Muscle layer of duodenum (tissue), 2 donors: ENCODE results near the gene DENND6B.

Experiments
- H3K27ac ChIP-seq: one replicate; pipeline ENCODE4 v1.7.0; 2013; ENCODE audit warnings: mild to moderate bottlenecking, low read length
- H3K27me3 ChIP-seq: one replicate; pipeline ENCODE4 v1.7.0; 2013; ENCODE audit warnings: low read depth, mild to moderate bottlenecking, control low read depth, low read length
- H3K36me3 ChIP-seq, 2 donors: one replicate each; pipeline ENCODE4 v1.7.0; 2013; ENCODE audit warnings: low read length in 2 of 2, control low read depth in 1 of 2, mild to moderate bottlenecking in 1 of 2; ENCODE audit not compliant: insufficient read depth in 2 of 2, control insufficient read depth in 1 of 2
- H3K4me1 ChIP-seq, 2 donors: one replicate each; pipeline ENCODE4 v1.7.0; 2013; ENCODE audit warnings: low read length in 2 of 2, mild to moderate bottlenecking in 2 of 2, control low read depth in 1 of 2, moderate library complexity in 1 of 2; ENCODE audit not compliant: insufficient read depth in 2 of 2, control insufficient read depth in 1 of 2
- H3K4me3 ChIP-seq, 2 donors: one replicate each; pipeline ENCODE4 v1.7.0; 2013; ENCODE audit warnings: low read length in 2 of 2, low read depth in 1 of 2, mild to moderate bottlenecking in 1 of 2
- H3K9me3 ChIP-seq, 2 donors: one replicate each; pipeline ENCODE4 v1.7.0; 2013; ENCODE audit warnings: low read length in 2 of 2, control low read depth in 1 of 2, mild to moderate bottlenecking in 1 of 2; ENCODE audit not compliant: control insufficient read depth in 1 of 2
- donor health status: healthy.

Gene DENND6B

GRCh38 chr22:50319503-50319951 is 7.3 kb downstream of the DENND6B start:
- H3K27me3 ChIP-seq: no peaks in the 10 kb centered on the region
- H3K4me3 ChIP-seq: no peak overlapping the region
- H3K36me3 ChIP-seq: no peaks in the 10 kb centered on the region
- H3K9me3 ChIP-seq: no peaks in the 10 kb centered on the region
- H3K27ac ChIP-seq: no peak overlapping the region
- no peaks in the 10 kb centered on the region for H3K4me1 ChIP-seq

- H3K36me3 ChIP-seq: no peaks in the 10 kb centered on the region
- no peak overlapping the region for H3K4me3 ChIP-seq
- H3K9me3 ChIP-seq: no peaks in the 10 kb centered on the region
- no peak overlapping the region for H3K27ac ChIP-seq
- H3K27me3 ChIP-seq: no peaks in the 10 kb centered on the region
- no peaks in the 10 kb centered on the region for H3K4me1 ChIP-seq
These were observed 8.0 kb downstream of the DENND6B start for GRCh38 chr22:50318698-50319411.

GRCh38 chr22:50318356-50318697 is 8.5 kb downstream of the DENND6B start:
- no peaks in the 10 kb centered on the region for H3K9me3 ChIP-seq
- no peaks in the 10 kb centered on the region for H3K27me3 ChIP-seq
- no peak overlapping the region for H3K4me3 ChIP-seq
- H3K4me1 ChIP-seq: no peaks in the 10 kb centered on the region
- no peak overlapping the region for H3K27ac ChIP-seq
- no peaks in the 10 kb centered on the region for H3K36me3 ChIP-seq

- no peaks in the 10 kb centered on the region for H3K36me3 ChIP-seq
- no peaks in the 10 kb centered on the region for H3K4me1 ChIP-seq
- no peak overlapping the region for H3K4me3 ChIP-seq
- H3K27me3 ChIP-seq: no peaks in the 10 kb centered on the region
- H3K27ac ChIP-seq: no peak overlapping the region
- H3K9me3 ChIP-seq: no peaks in the 10 kb centered on the region
These were observed 9.1 kb downstream of the DENND6B start for GRCh38 chr22:50317674-50318073.

GRCh38 chr22:50317178-50317577 is 9.6 kb downstream of the DENND6B start:
- H3K9me3 ChIP-seq: no peaks in the 10 kb centered on the region
- H3K36me3 ChIP-seq: no peaks in the 10 kb centered on the region
- H3K27me3 ChIP-seq: no peaks in the 10 kb centered on the region
- H3K4me1 ChIP-seq: no peaks in the 10 kb centered on the region
- no peak overlapping the region for H3K4me3 ChIP-seq
- H3K27ac ChIP-seq: no peak overlapping the region

- no peaks in the 10 kb centered on the region for H3K9me3 ChIP-seq
- H3K4me1 ChIP-seq: no peaks in the 10 kb centered on the region
- no peaks in the 10 kb centered on the region for H3K27me3 ChIP-seq
- no peaks in the 10 kb centered on the region for H3K36me3 ChIP-seq
- H3K4me3 ChIP-seq: no peak overlapping the region
- no peak overlapping the region for H3K27ac ChIP-seq
These were observed 10.4 kb downstream of the DENND6B start for GRCh38 chr22:50316114-50317065.

- no peak overlapping the region for H3K4me3 ChIP-seq
- no peak overlapping the region for H3K27ac ChIP-seq
- no peaks in the 10 kb centered on the region for H3K27me3 ChIP-seq
- H3K4me1 ChIP-seq: no peaks in the 10 kb centered on the region
- H3K36me3 ChIP-seq: no peaks in the 10 kb centered on the region
- H3K9me3 ChIP-seq: no peaks in the 10 kb centered on the region
These were observed 11.3 kb downstream of the DENND6B start for GRCh38 chr22:50315289-50316113.

GRCh38 chr22:50314455-50315288 is 12.1 kb downstream of the DENND6B start:
- Histone ChIP-seq H3K27me3 (no peaks in the 10 kb centered on the region), H3K9me3 (no peaks in the 10 kb centered on the region), H3K4me1 (no peaks in the 10 kb centered on the region), H3K36me3 (no peaks in the 10 kb centered on the region), H3K27ac (no peak overlapping the region), H3K4me3 (no peak overlapping the region)

GRCh38 chr22:50314081-50314454 is 12.7 kb downstream of the DENND6B start:
- no peaks in the 10 kb centered on the region for H3K27me3 ChIP-seq
- no peaks in the 10 kb centered on the region for H3K9me3 ChIP-seq
- peaks cover 0 to 6% of the 10 kb centered on the region in 2 donors for H3K4me1 ChIP-seq
- H3K36me3 ChIP-seq: no peaks in the 10 kb centered on the region
- H3K4me3 ChIP-seq: no peak overlapping the region
- no peak overlapping the region for H3K27ac ChIP-seq

- peaks cover 0 to 10% of the 10 kb centered on the region in 2 donors for H3K4me1 ChIP-seq
These were observed 13.2 kb downstream of the DENND6B start for GRCh38 chr22:50313600-50313999.

More at GRCh38 chr22:50313600-50313999, 13.2 kb downstream of the DENND6B start:
- Histone ChIP-seq H3K36me3 (no peaks in the 10 kb centered on the region), H3K4me3 (no peak overlapping the region), H3K27ac (no peak overlapping the region), H3K9me3 (no peaks in the 10 kb centered on the region), H3K27me3 (no peaks in the 10 kb centered on the region)
